ENCODE data around the gene PAK1.

PAK1 gene

GRCh38 chr11:77402218-77402556 lies 71.7 kb downstream of the PAK1 start:
- TF ChIP-seq SPI1 (IDR thresholded peaks at IDR 0.05; ENCODE audit: low read depth, low read length) (peak; percentile 15; the same call in 1 of the 2 replicates), PAX5 (IDR thresholded peaks at IDR 0.05; ENCODE audit: insufficient read depth, low read length, severe bottlenecking) (no peak)
- FAIRE-seq (no peak), DNase-seq (ENCODE audit: insufficient read length, low spot score) (no peak)

- no peak for DNase-seq (ENCODE audit: insufficient read length, low spot score)
- TF ChIP-seq PAX5 (IDR thresholded peaks at IDR 0.05; ENCODE audit: insufficient read depth, low read length, severe bottlenecking) (no peak), POLR2A (IDR thresholded peaks at IDR 0.05; ENCODE audit: low read depth, low read length) (no peak), POLR2AphosphoS5 (IDR thresholded peaks at IDR 0.05; ENCODE audit: low read depth, low read length) (no peak), SPI1 (IDR thresholded peaks at IDR 0.05; ENCODE audit: low read depth, low read length) (peak; percentile 84)
- peak; percentile 57 for FAIRE-seq
Observed at GRCh38 chr11:77401486-77402217, 72.2 kb downstream of the PAK1 start.

- FAIRE-seq (peak; percentile 79), DNase-seq (ENCODE audit: insufficient read length, low spot score) (no peak)
- TF ChIP-seq TAF1 (IDR thresholded peaks at IDR 0.05; ENCODE audit: low read depth, low read length) (no peak), PAX5 (IDR thresholded peaks at IDR 0.05; ENCODE audit: insufficient read depth, low read length, severe bottlenecking) (no peak), POU2F2 (IDR thresholded peaks at IDR 0.05; ENCODE audit: low read depth, low read length) (no peak), POLR2AphosphoS5 (IDR thresholded peaks at IDR 0.05; ENCODE audit: low read depth, low read length) (no peak), SPI1 (IDR thresholded peaks at IDR 0.05; ENCODE audit: low read depth, low read length) (no peak), POLR2A (IDR thresholded peaks at IDR 0.05; ENCODE audit: low read depth, low read length) (no peak)
Observed at GRCh38 chr11:77400775-77401449, 73.0 kb downstream of the PAK1 start.

GRCh38 chr11:77400271-77400670 lies 73.6 kb downstream of the PAK1 start:
- no peak for DNase-seq (ENCODE audit: insufficient read length, low spot score)
- no peak for FAIRE-seq
- TF ChIP-seq TAF1 (IDR thresholded peaks at IDR 0.05; ENCODE audit: low read depth, low read length) (no peak), POLR2A (IDR thresholded peaks at IDR 0.05; ENCODE audit: low read depth, low read length) (no peak), SPI1 (IDR thresholded peaks at IDR 0.05; ENCODE audit: low read depth, low read length) (no peak), PAX5 (IDR thresholded peaks at IDR 0.05; ENCODE audit: insufficient read depth, low read length, severe bottlenecking) (no peak), POU2F2 (IDR thresholded peaks at IDR 0.05; ENCODE audit: low read depth, low read length) (no peak), POLR2AphosphoS5 (IDR thresholded peaks at IDR 0.05; ENCODE audit: low read depth, low read length) (no peak)

GRCh38 chr11:77397631-77398030 lies 76.3 kb downstream of the PAK1 start:
- DNase-seq (ENCODE audit: insufficient read length, low spot score) (no peak), FAIRE-seq (peak; percentile 26)
- no peak for TF ChIP-seq POLR2A (IDR thresholded peaks at IDR 0.05; ENCODE audit: low read depth, low read length)
- TF ChIP-seq POU2F2 (IDR thresholded peaks at IDR 0.05; ENCODE audit: low read depth, low read length) = no peak
- no peak for TF ChIP-seq POLR2AphosphoS5 (IDR thresholded peaks at IDR 0.05; ENCODE audit: low read depth, low read length)
- no peak for TF ChIP-seq PAX5 (IDR thresholded peaks at IDR 0.05; ENCODE audit: insufficient read depth, low read length, severe bottlenecking)
- TF ChIP-seq TAF1 (IDR thresholded peaks at IDR 0.05; ENCODE audit: low read depth, low read length) = no peak
- no peak for TF ChIP-seq SPI1 (IDR thresholded peaks at IDR 0.05; ENCODE audit: low read depth, low read length)

GRCh38 chr11:77396911-77397310 lies 77.0 kb downstream of the PAK1 start:
- FAIRE-seq = peak; percentile 5
- DNase-seq (ENCODE audit: insufficient read length, low spot score) = no peak
- TF ChIP-seq PAX5 (IDR thresholded peaks at IDR 0.05; ENCODE audit: insufficient read depth, low read length, severe bottlenecking) (no peak), POU2F2 (IDR thresholded peaks at IDR 0.05; ENCODE audit: low read depth, low read length) (no peak), SPI1 (IDR thresholded peaks at IDR 0.05; ENCODE audit: low read depth, low read length) (no peak), TAF1 (IDR thresholded peaks at IDR 0.05; ENCODE audit: low read depth, low read length) (no peak), POLR2AphosphoS5 (IDR thresholded peaks at IDR 0.05; ENCODE audit: low read depth, low read length) (no peak), POLR2A (IDR thresholded peaks at IDR 0.05; ENCODE audit: low read depth, low read length) (no peak)

GRCh38 chr11:77396305-77396704 lies 77.6 kb downstream of the PAK1 start:
- DNase-seq (ENCODE audit: insufficient read length, low spot score) (no peak), FAIRE-seq (no peak)
- TF ChIP-seq POLR2A (IDR thresholded peaks at IDR 0.05; ENCODE audit: low read depth, low read length) (no peak), TAF1 (IDR thresholded peaks at IDR 0.05; ENCODE audit: low read depth, low read length) (no peak), PAX5 (IDR thresholded peaks at IDR 0.05; ENCODE audit: insufficient read depth, low read length, severe bottlenecking) (no peak), POLR2AphosphoS5 (IDR thresholded peaks at IDR 0.05; ENCODE audit: low read depth, low read length) (no peak)

- no peak for DNase-seq (ENCODE audit: insufficient read length, low spot score)
- peak; percentile 31 for FAIRE-seq
- TF ChIP-seq POLR2AphosphoS5 (IDR thresholded peaks at IDR 0.05; ENCODE audit: low read depth, low read length) (no peak), POLR2A (IDR thresholded peaks at IDR 0.05; ENCODE audit: low read depth, low read length) (no peak), SPI1 (IDR thresholded peaks at IDR 0.05; ENCODE audit: low read depth, low read length) (no peak), POU2F2 (IDR thresholded peaks at IDR 0.05; ENCODE audit: low read depth, low read length) (no peak), TAF1 (IDR thresholded peaks at IDR 0.05; ENCODE audit: low read depth, low read length) (no peak), PAX5 (IDR thresholded peaks at IDR 0.05; ENCODE audit: insufficient read depth, low read length, severe bottlenecking) (no peak)
Observed at GRCh38 chr11:77395460-77396173, 78.3 kb downstream of the PAK1 start.

- no peak for DNase-seq (ENCODE audit: insufficient read length, low spot score)
- FAIRE-seq = no peak
- no peak for TF ChIP-seq POU2F2 (IDR thresholded peaks at IDR 0.05; ENCODE audit: low read depth, low read length)
- no peak for TF ChIP-seq POLR2AphosphoS5 (IDR thresholded peaks at IDR 0.05; ENCODE audit: low read depth, low read length)
- no peak for TF ChIP-seq SPI1 (IDR thresholded peaks at IDR 0.05; ENCODE audit: low read depth, low read length)
Observed at GRCh38 chr11:77392842-77393241, 81.1 kb downstream of the PAK1 start.
